K562 treated with DMSO at 1 percent for 12 hours (cell line): ENCODE measurements around the gene BMPR1A. TPM values are rescaled to one million over a fixed set of nuclear protein-coding genes. Genes with fewer than 3 reads are reported as not detected.

Source experiments
- total RNA-seq: library from RNA; unstranded; fragments of 300-600 nt; gene quantifications from 2 replicates; pipeline ENCODE4 v1.2.3, GENCODE V29; 2022; ENCODE audit not compliant: insufficient read depth

BMPR1A gene
- 2.8 and 14.7 TPM in 2 replicates for total RNA-seq

DNA sequence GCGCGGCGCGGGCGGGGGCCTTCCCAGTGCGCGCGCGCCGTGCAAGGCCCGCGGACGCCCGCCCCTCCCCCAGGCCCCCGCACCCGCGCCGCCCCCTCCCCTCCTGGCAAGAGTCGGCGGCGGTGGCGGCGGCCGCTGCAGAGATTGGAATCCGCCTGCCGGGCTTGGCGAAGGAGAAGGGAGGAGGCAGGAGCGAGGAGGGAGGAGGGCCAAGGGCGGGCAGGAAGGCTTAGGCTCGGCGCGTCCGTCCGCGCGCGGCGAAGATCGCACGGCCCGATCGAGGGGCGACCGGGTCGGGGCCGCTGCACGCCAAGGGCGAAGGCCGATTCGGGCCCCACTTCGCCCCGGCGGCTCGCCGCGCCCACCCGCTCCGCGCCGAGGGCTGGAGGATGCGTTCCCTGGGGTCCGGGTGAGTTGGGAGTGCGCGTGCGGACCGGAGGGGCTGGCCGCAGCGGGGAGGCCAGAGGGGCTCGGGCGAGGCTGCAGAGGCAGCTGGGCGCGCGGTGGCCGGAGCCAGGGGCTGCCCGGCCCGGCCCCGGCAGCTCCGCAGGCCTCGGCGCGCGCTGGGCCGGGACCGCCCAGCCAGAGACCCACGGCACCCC lies at the start of gene BMPR1A:
TSS of gene BMPR1A (plus strand) at position 109 of the 602 bp plus-strand sequence. CDS start 119,400 bp downstream, outside the sequence.

DNA sequence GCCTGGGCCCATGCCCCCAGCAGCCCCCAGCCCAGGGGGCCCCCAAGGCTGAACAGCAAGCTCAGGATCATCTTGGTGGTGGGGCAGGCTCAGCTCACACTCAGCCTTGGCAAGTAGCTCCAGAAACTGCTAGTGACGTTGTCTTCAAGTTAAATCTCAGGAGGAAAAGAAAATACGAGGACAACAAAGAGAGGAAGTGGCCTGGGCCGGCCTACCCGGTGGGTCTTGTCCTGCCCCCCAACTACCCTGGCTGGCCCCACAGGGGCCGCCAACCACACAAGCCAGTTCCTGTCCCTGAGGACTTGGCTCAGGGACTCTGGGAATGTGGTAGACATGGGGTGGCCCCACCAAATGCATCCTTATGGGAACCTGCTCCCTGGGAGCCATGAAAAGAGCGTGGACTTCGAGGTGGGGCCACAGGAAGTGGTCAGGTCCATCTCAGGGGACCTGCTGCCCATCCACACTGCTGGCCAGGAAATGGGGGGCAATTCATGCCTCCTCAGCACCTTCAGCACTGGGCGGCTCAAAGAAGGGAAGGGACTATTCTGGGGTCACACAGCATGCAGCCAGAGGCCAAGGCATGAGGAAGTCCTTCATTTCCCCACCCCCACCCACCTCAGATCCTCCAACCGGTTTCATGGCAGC lies 201.2 kb downstream of the BMPR1A start, which contains the start of gene MMRN2:
TSS of gene MMRN2 (minus strand) at position 145 of the 645 bp plus-strand sequence. CDS start at position 71, 74 bp downstream.

DNA sequence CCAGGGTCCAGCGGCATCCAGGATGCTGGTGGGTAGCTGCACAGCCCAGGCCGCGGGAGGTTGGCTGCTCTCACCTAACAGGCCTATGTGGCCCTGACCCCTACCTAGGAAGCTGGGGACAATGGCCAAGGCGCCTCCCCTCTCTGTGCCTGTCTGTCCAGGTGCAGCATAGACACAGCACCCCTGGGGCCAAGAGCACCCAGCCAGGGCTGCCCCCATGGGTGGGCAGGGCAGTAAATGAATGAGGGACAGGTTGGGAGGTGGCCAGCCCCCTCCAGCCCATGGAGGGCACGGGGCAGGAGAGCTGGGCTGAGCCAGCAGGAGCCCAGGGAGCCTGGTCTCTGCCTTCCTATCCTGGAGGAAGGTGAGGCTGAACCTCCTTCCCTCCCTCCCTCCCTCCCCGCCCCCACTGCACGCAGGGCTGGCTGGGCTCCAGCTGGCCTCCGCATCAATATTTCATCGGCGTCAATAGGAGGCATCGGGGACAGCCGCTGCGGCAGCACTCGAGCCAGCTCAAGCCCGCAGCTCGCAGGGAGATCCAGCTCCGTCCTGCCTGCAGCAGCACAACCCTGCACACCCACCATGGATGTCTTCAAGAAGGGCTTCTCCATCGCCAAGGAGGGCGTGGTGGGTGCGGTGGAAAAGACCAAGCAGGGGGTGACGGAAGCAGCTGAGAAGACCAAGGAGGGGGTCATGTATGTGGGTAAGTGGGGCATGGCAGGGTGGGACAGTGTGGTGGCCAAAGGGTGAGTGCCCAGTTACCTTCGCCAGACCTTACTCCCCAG lies 201.9 kb downstream of the BMPR1A start, which contains the start of gene SNCG:
TSS of gene SNCG (plus strand) at position 484 of the 785 bp plus-strand sequence. CDS start at position 583, 99 bp downstream.

DNA sequence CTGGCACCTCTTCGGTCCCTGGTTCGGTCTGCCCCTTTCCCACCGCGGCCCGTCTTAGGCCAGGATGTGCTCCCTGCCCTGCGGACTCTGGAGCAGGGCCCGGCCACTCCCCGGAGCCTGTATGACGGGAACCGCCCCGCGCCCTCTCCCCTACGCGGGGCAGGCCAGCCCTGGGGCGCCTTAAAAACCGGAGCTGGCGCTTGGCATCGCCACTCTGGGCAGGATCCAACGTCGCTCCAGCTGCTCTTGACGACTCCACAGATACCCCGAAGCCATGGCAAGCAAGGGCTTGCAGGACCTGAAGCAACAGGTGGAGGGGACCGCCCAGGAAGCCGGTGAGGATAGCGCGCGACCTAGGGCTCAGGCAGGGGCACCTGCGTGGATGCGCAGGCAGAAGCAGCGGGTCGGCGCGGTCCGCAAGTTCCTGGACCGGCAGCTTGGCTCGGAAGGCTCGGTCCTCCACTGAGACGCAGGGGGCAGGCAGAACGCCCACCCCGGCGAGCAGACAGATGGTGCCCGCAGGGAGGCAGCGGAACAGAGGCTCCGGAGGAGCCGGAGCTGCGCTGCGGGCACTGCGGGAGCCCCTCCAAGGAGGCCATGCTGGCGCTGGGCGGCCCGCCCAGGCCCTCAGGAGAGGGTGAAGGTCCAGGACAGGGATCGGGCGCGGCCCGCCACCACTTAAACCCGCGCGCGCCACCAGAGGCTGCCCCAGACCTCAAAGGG lies 212.0 kb downstream of the BMPR1A start, which contains the start of gene ADIRF:
TSS of gene ADIRF (plus strand) at position 212 of the 723 bp plus-strand sequence. CDS start at position 275, 63 bp downstream.

Other genes with a start within 250 kb of the BMPR1A start
- gene WAPL, start 234.8 kb upstream of the BMPR1A start, total RNA-seq, result 5.4 and 17.8 TPM in 2 replicates
- not detected in 2 replicates for gene OPN4, start 102.1 kb upstream of the BMPR1A start, total RNA-seq
- not detected in 2 replicates for gene LDB3, start 88.1 kb upstream of the BMPR1A start, total RNA-seq
- 0.28 and 1.0 TPM in 2 replicates for gene MMRN2, start 201.0 kb downstream of the BMPR1A start, total RNA-seq
- 36.6 and 68.1 TPM in 2 replicates for gene SNCG, start 202.0 kb downstream of the BMPR1A start, total RNA-seq
- not detected in 2 replicates for gene ADIRF, start 211.9 kb downstream of the BMPR1A start, total RNA-seq